Fibroblast of mammary gland (primary cell): ENCODE data around the gene CYP2S1.
"Not testable (repeated sequence)": the region's sequence is repeated elsewhere in the genome, so short reads cannot be mapped to it uniquely, and the experiment has no call there.

Source experiments
- DNase-seq: peaks from one replicate; pipeline ENCODE4 v3.0.0-alpha.2; 2010; ENCODE audit warnings: low read depth
- H3K4me3 ChIP-seq: 2 replicates; pipeline ENCODE4 v1.5.1; 2011; ENCODE audit warnings: low read depth, mild to moderate bottlenecking, low read length, moderate library complexity; ENCODE audit not compliant: control insufficient read depth
- TF ChIP-seq, protein P1 (sequence below): conservative IDR thresholded peaks from 2 replicates; pipeline ENCODE4 v1.5.1; 2011; ENCODE audit warnings: low read depth, low read length, inconsistent platforms; ENCODE audit not compliant: control insufficient read depth, insufficient read depth

CYP2S1 gene

DNA sequence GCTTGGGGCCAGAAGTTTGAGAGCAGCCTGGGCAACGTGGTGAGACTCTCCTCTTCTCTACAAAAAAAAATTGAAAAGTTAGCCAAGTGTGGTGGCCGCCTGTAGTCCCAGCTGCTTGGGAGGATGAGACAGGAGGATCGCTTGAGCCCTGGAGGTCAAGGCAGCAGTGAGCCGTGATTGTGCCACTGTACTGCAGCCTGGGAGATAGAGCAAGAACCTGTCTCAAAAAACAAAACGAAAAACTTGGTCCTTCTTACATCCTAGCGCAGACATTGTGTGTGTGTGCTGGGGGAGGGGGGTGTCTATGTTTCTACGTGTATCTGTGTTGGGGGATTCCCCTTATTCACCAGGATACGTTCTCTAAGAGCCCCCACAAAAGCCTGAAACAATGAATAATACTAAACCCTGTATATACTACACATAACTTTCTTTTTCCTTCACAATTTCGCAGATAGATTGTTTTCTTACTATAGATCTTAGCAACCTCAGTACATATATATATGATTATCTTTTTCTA, 33.9 kb downstream of the CYP2S1 start:
- no peak overlapping the region for H3K4me3 ChIP-seq
- TF ChIP-seq, protein P1, sequence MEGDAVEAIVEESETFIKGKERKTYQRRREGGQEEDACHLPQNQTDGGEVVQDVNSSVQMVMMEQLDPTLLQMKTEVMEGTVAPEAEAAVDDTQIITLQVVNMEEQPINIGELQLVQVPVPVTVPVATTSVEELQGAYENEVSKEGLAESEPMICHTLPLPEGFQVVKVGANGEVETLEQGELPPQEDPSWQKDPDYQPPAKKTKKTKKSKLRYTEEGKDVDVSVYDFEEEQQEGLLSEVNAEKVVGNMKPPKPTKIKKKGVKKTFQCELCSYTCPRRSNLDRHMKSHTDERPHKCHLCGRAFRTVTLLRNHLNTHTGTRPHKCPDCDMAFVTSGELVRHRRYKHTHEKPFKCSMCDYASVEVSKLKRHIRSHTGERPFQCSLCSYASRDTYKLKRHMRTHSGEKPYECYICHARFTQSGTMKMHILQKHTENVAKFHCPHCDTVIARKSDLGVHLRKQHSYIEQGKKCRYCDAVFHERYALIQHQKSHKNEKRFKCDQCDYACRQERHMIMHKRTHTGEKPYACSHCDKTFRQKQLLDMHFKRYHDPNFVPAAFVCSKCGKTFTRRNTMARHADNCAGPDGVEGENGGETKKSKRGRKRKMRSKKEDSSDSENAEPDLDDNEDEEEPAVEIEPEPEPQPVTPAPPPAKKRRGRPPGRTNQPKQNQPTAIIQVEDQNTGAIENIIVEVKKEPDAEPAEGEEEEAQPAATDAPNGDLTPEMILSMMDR: no peak
- no peak for DNase-seq

- no peak for DNase-seq
- no peak overlapping the region for H3K4me3 ChIP-seq
- TF ChIP-seq, protein P1: no peak
Observed at GRCh38 chr19:41228486-41228885, 35.5 kb downstream of the CYP2S1 start.

DNA sequence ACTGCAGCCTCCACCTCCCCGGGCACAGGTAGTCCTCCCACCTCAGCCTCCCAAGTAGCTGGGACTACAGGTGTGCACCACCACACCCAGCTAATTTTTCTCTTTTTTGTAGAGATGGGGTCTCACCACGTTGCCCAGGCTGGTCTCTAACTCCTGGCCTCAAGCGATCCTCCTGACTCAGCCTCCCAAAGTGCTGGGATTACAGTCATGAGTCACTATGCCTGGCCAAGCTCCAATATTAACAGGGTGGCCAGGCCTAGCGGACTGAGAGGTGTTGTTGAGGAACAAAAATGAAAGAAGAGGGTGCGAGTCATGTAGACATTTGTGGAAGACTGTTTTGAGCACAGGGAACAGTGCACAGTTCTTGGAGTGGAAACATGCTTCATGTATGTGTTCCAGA, 36.3 kb downstream of the CYP2S1 start:
- not testable (repeated sequence) for H3K4me3 ChIP-seq
- peak; percentile 79 for DNase-seq

DNA sequence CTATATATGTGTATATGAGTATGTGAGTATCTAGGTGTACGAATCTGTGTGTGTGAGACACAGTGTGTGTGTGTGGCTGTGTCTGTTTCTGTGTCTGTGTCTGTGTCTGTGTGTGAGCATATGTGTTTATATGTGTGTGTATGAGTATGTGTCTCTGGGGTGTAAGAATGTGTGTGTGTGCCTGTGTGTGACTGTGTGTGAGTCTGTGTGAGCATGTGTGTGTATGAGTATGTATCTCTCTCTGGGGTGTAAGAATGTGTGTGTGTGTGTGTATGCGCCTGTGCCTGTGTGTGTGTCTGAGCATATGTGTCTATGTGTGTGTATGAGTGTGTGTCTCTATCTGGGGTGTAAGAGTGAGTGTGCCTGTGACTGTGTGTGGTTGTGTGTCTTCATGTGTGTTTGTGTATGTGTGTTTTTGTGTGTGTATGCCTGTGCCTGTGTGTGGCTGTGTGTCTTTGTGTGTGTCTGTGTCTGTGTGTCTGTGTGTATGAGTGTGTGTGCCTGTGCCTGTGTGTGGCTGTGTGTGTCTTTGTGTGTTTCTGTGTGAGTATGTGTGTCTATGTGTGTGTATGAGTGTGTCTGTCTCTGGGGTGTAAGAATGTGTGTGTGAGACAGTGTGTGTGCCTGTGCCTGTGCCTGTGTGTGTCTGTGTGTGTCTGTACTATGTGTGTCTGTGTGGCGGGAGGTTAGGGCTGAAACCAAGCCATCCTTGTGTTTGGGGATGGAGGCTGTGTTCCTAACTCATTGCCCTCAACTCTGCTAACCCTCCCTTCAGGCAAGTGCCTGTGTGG, 37.2 kb downstream of the CYP2S1 start:
- H3K4me3 ChIP-seq: no peak overlapping the region
- DNase-seq: peak; percentile 10
- TF ChIP-seq, protein P1: no peak

DNA sequence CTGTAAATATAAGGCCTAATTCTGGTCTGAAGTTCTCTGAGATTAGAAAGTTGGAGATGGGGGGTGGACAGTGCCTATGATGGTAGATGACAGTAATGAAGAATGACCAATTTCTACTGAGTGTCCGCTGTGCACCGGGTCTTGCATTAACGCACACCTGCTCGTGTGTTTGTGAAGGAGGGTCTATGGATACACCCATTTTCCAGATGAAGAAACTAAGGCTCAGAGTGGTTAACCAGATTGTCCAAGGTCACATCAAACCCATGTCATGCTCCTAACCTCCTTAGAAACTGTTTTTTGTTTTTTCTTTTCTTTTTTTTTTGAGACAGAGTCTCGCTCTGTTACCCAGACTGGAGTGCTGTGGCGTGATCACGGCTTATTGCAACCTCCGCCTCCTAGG, 39.7 kb downstream of the CYP2S1 start:
- TF ChIP-seq, protein P1: no peak
- H3K4me3 ChIP-seq: no peak overlapping the region
- no peak for DNase-seq

- no peak overlapping the region for H3K4me3 ChIP-seq
- TF ChIP-seq, protein P1: no peak
- DNase-seq: no peak
Observed at GRCh38 chr19:41233748-41234240, 40.8 kb downstream of the CYP2S1 start.

GRCh38 chr19:41234512-41235168, 41.6 kb downstream of the CYP2S1 start:
- TF ChIP-seq, protein P1: no peak
- no peak for DNase-seq
- no peak overlapping the region for H3K4me3 ChIP-seq
